Measurements from ENCODE around the gene ELMO1.

Gene ELMO1

DNA sequence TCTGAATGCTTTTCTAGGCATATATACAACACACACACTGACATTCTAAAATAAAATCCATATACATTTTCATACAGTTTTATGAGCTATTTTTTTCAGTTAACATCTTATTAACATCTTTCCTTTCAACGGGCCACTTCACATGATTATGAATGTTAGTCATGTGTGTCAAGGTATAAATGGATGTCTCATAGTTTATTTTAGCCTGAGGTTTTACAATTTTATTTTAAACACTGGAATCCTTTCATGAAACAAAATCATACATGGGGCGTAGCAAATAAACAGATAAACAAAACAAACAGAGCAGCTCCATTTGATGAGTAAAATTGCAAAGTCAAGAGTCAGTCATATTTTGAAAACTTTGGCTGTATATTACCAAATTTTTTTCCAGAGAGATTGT is 604.3 kb downstream of the ELMO1 start:
- H3K4me1 ChIP-seq (ENCODE audit: control insufficient read depth, low read length) = no peaks in the 10 kb centered on the region
- no peak overlapping the region for H3K4me2 ChIP-seq (ENCODE audit: low read length)
- no peaks in the 10 kb centered on the region for H3K36me3 ChIP-seq (ENCODE audit: control insufficient read depth, low read length)
- no peak overlapping the region for H3K4me3 ChIP-seq (ENCODE audit: low read length)
- H3K9me2 ChIP-seq (replicated peaks; ENCODE audit: control insufficient read depth, low read length) = no peaks in the 10 kb centered on the region
- no peaks in the 10 kb centered on the region for H3K79me2 ChIP-seq (ENCODE audit: control insufficient read depth, low read length)
- no peak overlapping the region for H3K27ac ChIP-seq (ENCODE audit: low read depth, low read length)
- peaks cover 10% of the 10 kb centered on the region; the same call in 1 of the 2 replicates for H3K9me3 ChIP-seq (ENCODE audit: control insufficient read depth, insufficient read depth, low read length)
- TF ChIP-seq, protein P1, sequence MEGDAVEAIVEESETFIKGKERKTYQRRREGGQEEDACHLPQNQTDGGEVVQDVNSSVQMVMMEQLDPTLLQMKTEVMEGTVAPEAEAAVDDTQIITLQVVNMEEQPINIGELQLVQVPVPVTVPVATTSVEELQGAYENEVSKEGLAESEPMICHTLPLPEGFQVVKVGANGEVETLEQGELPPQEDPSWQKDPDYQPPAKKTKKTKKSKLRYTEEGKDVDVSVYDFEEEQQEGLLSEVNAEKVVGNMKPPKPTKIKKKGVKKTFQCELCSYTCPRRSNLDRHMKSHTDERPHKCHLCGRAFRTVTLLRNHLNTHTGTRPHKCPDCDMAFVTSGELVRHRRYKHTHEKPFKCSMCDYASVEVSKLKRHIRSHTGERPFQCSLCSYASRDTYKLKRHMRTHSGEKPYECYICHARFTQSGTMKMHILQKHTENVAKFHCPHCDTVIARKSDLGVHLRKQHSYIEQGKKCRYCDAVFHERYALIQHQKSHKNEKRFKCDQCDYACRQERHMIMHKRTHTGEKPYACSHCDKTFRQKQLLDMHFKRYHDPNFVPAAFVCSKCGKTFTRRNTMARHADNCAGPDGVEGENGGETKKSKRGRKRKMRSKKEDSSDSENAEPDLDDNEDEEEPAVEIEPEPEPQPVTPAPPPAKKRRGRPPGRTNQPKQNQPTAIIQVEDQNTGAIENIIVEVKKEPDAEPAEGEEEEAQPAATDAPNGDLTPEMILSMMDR (IDR thresholded peaks at IDR 0.05; ENCODE audit: low read depth, low read length, poor library complexity, severe bottlenecking) = no peak
- TF ChIP-seq EZH2phosphoT487 (IDR thresholded peaks at IDR 0.05; ENCODE audit: borderline replicate concordance, low read length) = no peak
- no peaks in the 10 kb centered on the region for H3F3A ChIP-seq (ENCODE audit: control insufficient read depth, insufficient read depth)
- H3K27me3 ChIP-seq (ENCODE audit: control insufficient read depth, low read length) = no peaks in the 10 kb centered on the region
- no peaks in the 10 kb centered on the region for H4K20me1 ChIP-seq (ENCODE audit: control insufficient read depth, insufficient read depth, low read depth, low read length)

DNA sequence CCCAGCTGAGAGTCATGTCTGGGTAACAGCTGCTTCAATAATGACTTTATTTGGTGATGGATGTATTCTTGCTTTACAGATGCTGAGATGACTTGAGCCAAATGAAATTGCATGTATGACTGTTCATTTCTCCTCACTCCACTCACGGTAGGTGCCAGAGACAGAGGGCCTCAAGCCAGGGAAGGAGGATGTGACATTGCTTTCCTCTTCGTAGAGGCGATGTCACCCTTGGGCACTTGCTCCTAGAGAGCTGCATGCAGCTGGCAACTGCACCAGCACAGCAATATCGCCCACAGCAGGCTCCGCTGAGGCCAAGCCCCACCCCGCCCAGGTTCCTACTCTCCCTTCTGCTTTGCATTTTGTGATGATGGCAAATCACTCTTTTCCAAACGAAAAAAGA is 607.8 kb downstream of the ELMO1 start:
- TF ChIP-seq, protein P1 (IDR thresholded peaks at IDR 0.05; ENCODE audit: low read depth, low read length, poor library complexity, severe bottlenecking) = no peak
- no peak for TF ChIP-seq EZH2phosphoT487 (IDR thresholded peaks at IDR 0.05; ENCODE audit: borderline replicate concordance, low read length)
- H3K9me3 ChIP-seq (ENCODE audit: control insufficient read depth, insufficient read depth, low read length) = no peaks in the 10 kb centered on the region
- no peaks in the 10 kb centered on the region for H3K4me1 ChIP-seq (ENCODE audit: control insufficient read depth, low read length)
- no peaks in the 10 kb centered on the region for H3K36me3 ChIP-seq (ENCODE audit: control insufficient read depth, low read length)
- no peaks in the 10 kb centered on the region for H3K27me3 ChIP-seq (ENCODE audit: control insufficient read depth, low read length)
- no peaks in the 10 kb centered on the region for H3F3A ChIP-seq (ENCODE audit: control insufficient read depth, insufficient read depth)
- H3K4me3 ChIP-seq (ENCODE audit: low read length) = no peak overlapping the region
- H3K9me2 ChIP-seq (replicated peaks; ENCODE audit: control insufficient read depth, low read length) = no peaks in the 10 kb centered on the region
- no peaks in the 10 kb centered on the region for H4K20me1 ChIP-seq (ENCODE audit: control insufficient read depth, insufficient read depth, low read depth, low read length)
- no peaks in the 10 kb centered on the region for H3K79me2 ChIP-seq (ENCODE audit: control insufficient read depth, low read length)
- no peak overlapping the region for H3K27ac ChIP-seq (ENCODE audit: low read depth, low read length)
- H3K4me2 ChIP-seq (ENCODE audit: low read length) = no peak overlapping the region

GRCh38 chr7:36838616-36839225 is 609.9 kb downstream of the ELMO1 start:
- Histone ChIP-seq H4K20me1 (ENCODE audit: control insufficient read depth, insufficient read depth, low read depth, low read length) (no peaks in the 10 kb centered on the region), H3K4me1 (ENCODE audit: control insufficient read depth, low read length) (no peaks in the 10 kb centered on the region), H3K4me2 (ENCODE audit: low read length) (no peak overlapping the region), H3K9me2 (replicated peaks; ENCODE audit: control insufficient read depth, low read length) (no peaks in the 10 kb centered on the region), H3K9me3 (ENCODE audit: control insufficient read depth, insufficient read depth, low read length) (no peaks in the 10 kb centered on the region), H3F3A (ENCODE audit: control insufficient read depth, insufficient read depth) (no peaks in the 10 kb centered on the region), H3K36me3 (ENCODE audit: control insufficient read depth, low read length) (no peaks in the 10 kb centered on the region), H3K4me3 (ENCODE audit: low read length) (no peak overlapping the region), H3K79me2 (ENCODE audit: control insufficient read depth, low read length) (no peaks in the 10 kb centered on the region), H3K27ac (ENCODE audit: low read depth, low read length) (no peak overlapping the region), H3K27me3 (ENCODE audit: control insufficient read depth, low read length) (no peaks in the 10 kb centered on the region)
- TF ChIP-seq, protein P1 (IDR thresholded peaks at IDR 0.05; ENCODE audit: low read depth, low read length, poor library complexity, severe bottlenecking) = no peak
- TF ChIP-seq EZH2phosphoT487 (IDR thresholded peaks at IDR 0.05; ENCODE audit: borderline replicate concordance, low read length) = no peak
